Suprapubic skin (tissue), 4 donors: ENCODE results near the gene OLFM3. TPM values are rescaled to one million over a fixed set of nuclear protein-coding genes. Genes with fewer than 3 reads are reported as not detected.

Experiments used
- DNase-seq, 2 donors: peaks; one replicate each; pipeline ENCODE4 v3.0.0-alpha.2; 2019; ENCODE audit warnings: low spot score in 2 of 2
- H3K27ac ChIP-seq: fragments of 200-600 bp; sonication (generic); one replicate; pipeline ENCODE4 v1.5.1; 2019
- H3K27me3 ChIP-seq: fragments of 200-600 bp; sonication (generic); one replicate; pipeline ENCODE4 v1.5.1; 2019
- H3K36me3 ChIP-seq: fragments of 200-600 bp; sonication (generic); one replicate; pipeline ENCODE4 v1.5.1; 2019
- H3K4me1 ChIP-seq: fragments of 200-600 bp; sonication (generic); one replicate; pipeline ENCODE4 v1.5.1; 2019
- H3K4me3 ChIP-seq: fragments of 200-600 bp; sonication (generic); one replicate; pipeline ENCODE4 v1.5.1; 2019; ENCODE audit warnings: mild to moderate bottlenecking
- H3K9me3 ChIP-seq: fragments of 200-600 bp; sonication (generic); one replicate; pipeline ENCODE4 v1.5.1; 2019
- EP300 ChIP-seq: sonication (generic); formaldehyde crosslinking; IDR thresholded peaks from one replicate; pipeline ENCODE4 v1.6.1; 2017; ENCODE audit warnings: antibody characterized with exemption
- POLR2A ChIP-seq, 2 donors: fragments of 450-650 bp; IDR thresholded peaks; one replicate each; pipeline ENCODE4 v1.6.1; 2017; ENCODE audit warnings: antibody characterized with exemption in 2 of 2, mild to moderate bottlenecking in 2 of 2, moderate library complexity in 2 of 2
- POLR2AphosphoS5 ChIP-seq, 3 donors: sonication (generic); formaldehyde crosslinking; IDR thresholded peaks; one replicate each; pipeline ENCODE4 v1.6.1; 2017; ENCODE audit warnings: antibody characterized with exemption in 3 of 3
- WGBS: methylation state at CpG from one replicate; pipeline ENCODE4 v1.1.5; 2018; 5-methylcytosine and 5-hydroxymethylcytosine counted together
- total RNA-seq, 4 donors: library from RNA; depleted of rRNA; stranded (reverse); fragments of >200 nt; gene quantifications; one replicate each; pipeline ENCODE4 v1.1.0, GENCODE V29; 2016
- TF ChIP-seq, protein P1 (sequence below), 2 donors: fragments of 200-600 bp in 1 of 2; fragments of 450-650 bp in 1 of 2; sonication (generic) in 1 of 2; IDR thresholded peaks; one replicate each; pipeline ENCODE4 v1.5.1; 2016 to 2019; ENCODE audit warnings: antibody characterized with exemption in 2 of 2, mild to moderate bottlenecking in 1 of 2, moderate library complexity in 1 of 2

The OLFM3 gene
- total RNA-seq, 4 donors from 2014 or later: not detected

- TF ChIP-seq, protein P1, sequence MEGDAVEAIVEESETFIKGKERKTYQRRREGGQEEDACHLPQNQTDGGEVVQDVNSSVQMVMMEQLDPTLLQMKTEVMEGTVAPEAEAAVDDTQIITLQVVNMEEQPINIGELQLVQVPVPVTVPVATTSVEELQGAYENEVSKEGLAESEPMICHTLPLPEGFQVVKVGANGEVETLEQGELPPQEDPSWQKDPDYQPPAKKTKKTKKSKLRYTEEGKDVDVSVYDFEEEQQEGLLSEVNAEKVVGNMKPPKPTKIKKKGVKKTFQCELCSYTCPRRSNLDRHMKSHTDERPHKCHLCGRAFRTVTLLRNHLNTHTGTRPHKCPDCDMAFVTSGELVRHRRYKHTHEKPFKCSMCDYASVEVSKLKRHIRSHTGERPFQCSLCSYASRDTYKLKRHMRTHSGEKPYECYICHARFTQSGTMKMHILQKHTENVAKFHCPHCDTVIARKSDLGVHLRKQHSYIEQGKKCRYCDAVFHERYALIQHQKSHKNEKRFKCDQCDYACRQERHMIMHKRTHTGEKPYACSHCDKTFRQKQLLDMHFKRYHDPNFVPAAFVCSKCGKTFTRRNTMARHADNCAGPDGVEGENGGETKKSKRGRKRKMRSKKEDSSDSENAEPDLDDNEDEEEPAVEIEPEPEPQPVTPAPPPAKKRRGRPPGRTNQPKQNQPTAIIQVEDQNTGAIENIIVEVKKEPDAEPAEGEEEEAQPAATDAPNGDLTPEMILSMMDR (IDR thresholded peaks at IDR 0.05): no peak
- no peak for TF ChIP-seq POLR2AphosphoS5 (IDR thresholded peaks at IDR 0.05)
- no peak for TF ChIP-seq EP300
- TF ChIP-seq POLR2A (IDR thresholded peaks at IDR 0.05): no peak
- no peak overlapping the region for H3K27ac ChIP-seq
- H3K36me3 ChIP-seq: no peaks in the 10 kb centered on the region
- H3K4me1 ChIP-seq: no peaks in the 10 kb centered on the region
- H3K27me3 ChIP-seq: no peaks in the 10 kb centered on the region
- DNase-seq: no peak
- 85% methylated on average over 4 of the region's 4 CpGs for WGBS
- H3K4me3 ChIP-seq: no peak overlapping the region
- H3K9me3 ChIP-seq: no peaks in the 10 kb centered on the region
Measured at GRCh38 chr1:101914473-101915242, 82.1 kb downstream of the OLFM3 start.

DNA sequence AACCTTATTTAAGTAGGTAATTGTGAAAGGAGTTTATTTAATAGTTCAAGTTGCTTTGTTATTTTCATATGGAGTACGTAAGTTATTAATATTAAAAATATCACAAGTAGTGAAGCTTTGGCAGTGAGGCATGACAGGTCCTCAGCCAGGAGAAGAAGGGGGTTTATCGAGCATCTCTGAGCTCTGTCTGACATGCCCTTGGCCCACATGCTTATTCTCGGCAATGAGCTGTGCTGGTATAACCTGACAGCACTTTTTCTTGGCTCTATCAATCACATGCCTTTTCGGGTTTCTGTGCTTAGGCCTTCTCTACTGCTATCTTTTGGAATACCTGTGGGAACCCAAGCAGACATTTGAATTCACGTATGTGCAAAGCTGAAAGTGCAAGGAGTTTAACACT lies 84.8 kb downstream of the OLFM3 start:
- TF ChIP-seq POLR2A (IDR thresholded peaks at IDR 0.05) (no peak), EP300 (no peak), POLR2AphosphoS5 (IDR thresholded peaks at IDR 0.05) (no peak)
- TF ChIP-seq, protein P1 (IDR thresholded peaks at IDR 0.05): no peak
- no peaks in the 10 kb centered on the region for H3K36me3 ChIP-seq
- 86% methylated on average over 5 of the region's 5 CpGs for WGBS
- no peaks in the 10 kb centered on the region for H3K27me3 ChIP-seq
- no peaks in the 10 kb centered on the region for H3K4me1 ChIP-seq
- H3K9me3 ChIP-seq: no peaks in the 10 kb centered on the region
- no peak overlapping the region for H3K27ac ChIP-seq
- no peak for DNase-seq
- no peak overlapping the region for H3K4me3 ChIP-seq

- no peak overlapping the region for H3K4me3 ChIP-seq
- no peaks in the 10 kb centered on the region for H3K9me3 ChIP-seq
- H3K27ac ChIP-seq: no peak overlapping the region
- H3K27me3 ChIP-seq: no peaks in the 10 kb centered on the region
- DNase-seq: no peak
- H3K4me1 ChIP-seq: no peaks in the 10 kb centered on the region
- no peaks in the 10 kb centered on the region for H3K36me3 ChIP-seq
- TF ChIP-seq POLR2AphosphoS5 (IDR thresholded peaks at IDR 0.05): no peak
- TF ChIP-seq EP300: no peak
- TF ChIP-seq POLR2A (IDR thresholded peaks at IDR 0.05): no peak
- TF ChIP-seq, protein P1 (IDR thresholded peaks at IDR 0.05): no peak
Measured at GRCh38 chr1:101908980-101909379, 87.7 kb downstream of the OLFM3 start.

GRCh38 chr1:101907264-101907663 lies 89.5 kb downstream of the OLFM3 start:
- Histone ChIP-seq H3K27ac (no peak overlapping the region), H3K4me1 (no peaks in the 10 kb centered on the region), H3K36me3 (no peaks in the 10 kb centered on the region), H3K27me3 (no peaks in the 10 kb centered on the region), H3K4me3 (no peak overlapping the region), H3K9me3 (no peaks in the 10 kb centered on the region)
- no peak for DNase-seq
- TF ChIP-seq, protein P1 (IDR thresholded peaks at IDR 0.05): no peak
- no peak for TF ChIP-seq POLR2AphosphoS5 (IDR thresholded peaks at IDR 0.05)
- no peak for TF ChIP-seq POLR2A (IDR thresholded peaks at IDR 0.05)
- no peak for TF ChIP-seq EP300
- 56% methylated on average over 2 of the region's 2 CpGs for WGBS

DNA sequence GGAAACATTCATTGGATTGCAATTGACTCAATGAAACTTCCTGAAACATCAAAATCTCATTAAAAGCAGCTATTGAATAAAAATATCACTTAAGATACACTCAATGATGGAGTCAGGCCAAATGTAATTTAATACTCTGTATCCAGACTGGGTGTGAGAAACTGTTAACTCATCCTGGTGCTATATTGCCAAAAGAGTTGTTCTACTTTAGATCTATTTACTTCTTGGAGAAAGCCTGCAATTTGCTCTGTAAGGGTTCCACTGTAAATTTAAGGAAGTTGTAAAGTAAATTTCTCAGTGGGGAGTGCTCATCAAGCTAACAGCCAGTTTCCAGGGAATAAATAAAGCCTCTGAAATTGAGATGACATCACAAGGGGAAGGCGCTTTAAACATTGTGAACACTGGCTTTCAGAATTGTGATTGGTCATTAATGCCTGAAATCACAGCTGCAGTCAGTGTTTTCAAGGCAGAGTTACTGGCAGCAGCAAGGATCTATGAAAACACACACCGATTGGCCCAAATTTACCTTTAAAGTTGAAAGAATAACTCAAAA lies 91.4 kb downstream of the OLFM3 start:
- H3K4me3 ChIP-seq: no peak overlapping the region
- H3K4me1 ChIP-seq: no peaks in the 10 kb centered on the region
- H3K9me3 ChIP-seq: no peaks in the 10 kb centered on the region
- no peaks in the 10 kb centered on the region for H3K27me3 ChIP-seq
- H3K27ac ChIP-seq: no peak overlapping the region
- TF ChIP-seq EP300: no peak
- TF ChIP-seq POLR2A (IDR thresholded peaks at IDR 0.05): no peak
- TF ChIP-seq POLR2AphosphoS5 (IDR thresholded peaks at IDR 0.05): no peak
- TF ChIP-seq, protein P1 (IDR thresholded peaks at IDR 0.05): no peak
- H3K36me3 ChIP-seq: no peaks in the 10 kb centered on the region
- 75% methylated on average over 2 of the region's 2 CpGs for WGBS
- no peak for DNase-seq
